ENCODE data around the gene SIRT7.

SIRT7 gene

DNA sequence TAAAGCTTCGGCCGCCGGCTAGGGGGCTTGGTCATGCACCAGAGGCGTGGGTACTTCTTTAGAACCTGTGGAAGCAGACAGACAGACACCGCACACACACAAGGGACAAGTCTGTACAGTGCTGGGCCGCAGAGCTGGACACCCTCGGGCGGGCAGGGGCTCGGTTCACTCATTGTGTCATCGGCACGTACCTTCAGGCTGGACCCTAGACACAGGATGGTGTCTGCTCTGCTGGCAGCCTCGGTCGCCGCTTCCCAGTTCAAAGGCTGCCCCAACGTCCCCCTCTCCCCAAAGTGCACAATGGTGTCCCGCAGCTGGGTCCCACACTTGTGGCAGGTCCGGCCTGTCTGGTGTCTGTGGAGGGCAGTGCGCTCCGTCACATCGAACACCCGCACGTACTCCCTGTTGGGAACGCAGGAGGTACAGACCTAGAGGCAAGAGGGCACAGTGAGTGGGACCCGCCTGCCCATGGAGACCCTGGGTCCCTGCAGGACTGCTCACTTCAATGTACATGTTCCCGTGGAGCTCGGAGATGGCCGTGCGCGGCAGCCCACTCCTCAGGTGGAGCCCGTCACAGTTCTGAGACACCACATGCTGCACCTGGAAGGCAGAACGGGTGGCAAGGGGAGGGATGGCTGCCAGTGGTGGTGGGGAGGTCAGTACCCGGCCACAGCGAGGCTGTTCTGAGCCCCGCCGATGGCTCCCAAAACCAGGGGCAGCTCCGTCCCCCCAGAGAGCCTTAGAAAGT is 3.7 kb downstream of the SIRT7 start:
- no peak for TF ChIP-seq CTCF (IDR thresholded peaks at IDR 0.05)
- no peak overlapping the region for H3K27ac ChIP-seq
- H3K4me3 ChIP-seq = no peak overlapping the region
- DNase-seq (ENCODE audit: low spot score) = no peak

DNA sequence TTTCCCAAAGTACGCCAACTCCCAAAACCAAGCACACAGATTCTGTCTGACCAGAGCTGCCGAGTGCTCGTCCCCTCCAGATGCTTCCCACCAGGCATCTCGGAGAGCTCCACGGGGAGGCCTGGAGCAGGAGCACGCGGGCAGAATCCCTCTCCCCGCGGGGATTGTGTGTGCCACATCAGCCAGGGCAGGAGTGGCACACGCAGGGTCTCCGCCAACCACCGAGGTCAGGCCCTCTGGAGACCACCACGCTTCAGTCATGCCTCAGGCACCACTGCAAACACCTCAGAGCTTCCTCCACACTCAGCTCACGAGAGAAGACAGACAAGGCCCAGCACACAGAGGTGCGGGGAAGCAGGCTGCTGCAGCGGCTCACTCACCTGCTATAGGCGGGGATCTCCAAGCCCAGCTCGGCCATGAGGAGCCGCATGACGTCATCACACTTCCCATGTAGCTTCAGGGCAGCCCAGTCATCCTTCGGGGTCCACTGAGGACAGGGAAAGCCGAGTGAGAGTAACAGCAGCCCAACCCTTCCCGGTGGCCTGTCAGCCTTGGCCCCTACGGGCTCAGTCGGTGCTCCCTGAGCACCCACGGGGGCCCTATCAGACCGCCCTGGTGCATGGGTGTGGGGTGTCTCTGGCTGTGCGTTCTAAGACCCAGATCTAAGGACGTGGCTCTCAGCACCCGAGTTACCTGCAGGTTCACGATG is 4.4 kb downstream of the SIRT7 start:
- no peak for DNase-seq (ENCODE audit: low spot score)

DNA sequence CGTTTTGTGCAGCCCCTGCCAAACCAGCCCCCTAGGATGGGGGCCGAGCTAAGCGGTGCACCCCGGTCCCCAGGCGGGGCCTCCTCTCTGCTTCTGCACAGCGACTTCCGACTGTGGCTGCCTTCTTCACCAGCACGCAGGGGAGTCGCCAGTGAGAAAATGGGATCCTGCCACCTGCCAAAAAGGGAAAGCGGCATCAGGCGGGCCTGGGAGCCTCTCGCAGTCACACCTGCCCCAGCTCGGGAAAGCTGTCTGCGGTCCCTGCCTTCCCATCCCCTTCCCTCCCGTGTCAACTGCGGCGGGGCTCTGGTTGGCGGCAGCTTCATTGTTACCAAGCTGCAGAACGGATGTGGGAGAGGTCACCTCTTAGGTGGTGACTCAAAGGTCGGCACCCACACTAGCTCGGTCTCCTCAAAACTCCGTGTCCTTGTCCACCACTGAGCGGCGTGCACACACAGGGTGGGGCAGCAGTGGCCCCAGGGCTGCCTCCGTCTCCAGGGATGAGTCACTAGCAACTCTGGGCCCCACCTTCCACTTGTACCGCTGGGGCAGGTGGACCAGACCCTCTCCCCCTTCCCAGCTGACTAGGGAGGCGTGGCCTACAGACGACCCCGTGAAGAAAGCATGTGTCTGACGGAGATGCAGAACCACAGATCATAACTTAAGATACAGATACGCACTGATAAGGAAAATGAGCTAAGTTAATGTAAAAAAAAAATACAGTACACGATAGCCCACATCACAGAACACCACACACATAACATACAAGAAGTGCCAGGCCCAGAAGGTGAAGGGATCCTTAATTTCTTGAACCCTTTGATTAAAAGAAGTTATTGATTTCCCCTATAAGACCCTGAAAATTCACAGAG is 5.3 kb downstream of the SIRT7 start:
- DNase-seq (ENCODE audit: low spot score) = no peak
- no peak for TF ChIP-seq CTCF (IDR thresholded peaks at IDR 0.05)
- Histone ChIP-seq H3K27ac (no peak overlapping the region), H3K4me3 (no peak overlapping the region)

More for the DNA sequence above, 4.4 kb downstream of the SIRT7 start:
- H3K27ac ChIP-seq = no peak overlapping the region
- TF ChIP-seq CTCF (IDR thresholded peaks at IDR 0.05) = no peak
- no peak overlapping the region for H3K4me3 ChIP-seq

DNA sequence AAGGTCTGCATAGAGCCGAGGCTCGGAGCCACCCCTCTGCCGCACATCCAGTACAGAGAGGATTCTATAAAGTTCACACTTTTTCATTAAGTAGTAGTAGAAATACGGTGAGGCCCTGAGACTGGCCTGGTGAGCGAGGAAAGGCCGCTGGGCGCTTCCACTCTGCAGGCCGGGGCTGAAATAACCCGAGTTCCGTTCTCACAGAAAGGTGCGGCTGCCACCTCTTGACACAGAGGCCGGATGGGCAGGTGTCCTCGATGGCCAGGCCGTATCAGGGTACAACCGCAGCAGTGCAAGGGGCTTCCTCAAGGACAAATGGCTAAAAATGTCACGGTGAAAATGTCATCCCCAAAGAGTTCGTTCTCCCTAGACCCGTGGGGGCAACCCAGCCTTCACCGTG is 6.0 kb downstream of the SIRT7 start:
- Histone ChIP-seq H3K4me3 (no peak overlapping the region), H3K27ac (peak overlapping the region; percentile 72 to 87)
- no peak for DNase-seq (ENCODE audit: low spot score)
- no peak for TF ChIP-seq CTCF (IDR thresholded peaks at IDR 0.05)

GRCh38 chr17:81911277-81911961 is 6.6 kb downstream of the SIRT7 start, which contains the start of gene PCYT2:
TSS of gene PCYT2 (minus strand) at chr17:81911399. CDS start at chr17:81911355, 44 bp downstream.
- peak; percentile 93 for DNase-seq (ENCODE audit: low spot score)
- H3K4me3 ChIP-seq = peak within 1 kb of the TSS; percentile 86
- peak within 1 kb of the TSS; percentile 72 to 87 for H3K27ac ChIP-seq
- no peak for TF ChIP-seq CTCF (IDR thresholded peaks at IDR 0.05)

- no peak for DNase-seq (ENCODE audit: low spot score)
- H3K4me3 ChIP-seq = peak overlapping the region; percentile 86
- no peak for TF ChIP-seq CTCF (IDR thresholded peaks at IDR 0.05)
- peak overlapping the region; percentile 1 to 87 for H3K27ac ChIP-seq
These were observed 7.1 kb downstream of the SIRT7 start for GRCh38 chr17:81910840-81911276.

Measured in coronary artery (tissue), 2 donors.